ENCODE results near the gene LCE1B. TPM values are rescaled to one million over a fixed set of nuclear protein-coding genes. Genes with fewer than 3 reads are reported as not detected.
A peak's percentile ranks its signal among the peaks of the same experiment; 100 is the strongest.

The LCE1B gene
- total RNA-seq, 1 donor from 2014 or later = not detected

DNA sequence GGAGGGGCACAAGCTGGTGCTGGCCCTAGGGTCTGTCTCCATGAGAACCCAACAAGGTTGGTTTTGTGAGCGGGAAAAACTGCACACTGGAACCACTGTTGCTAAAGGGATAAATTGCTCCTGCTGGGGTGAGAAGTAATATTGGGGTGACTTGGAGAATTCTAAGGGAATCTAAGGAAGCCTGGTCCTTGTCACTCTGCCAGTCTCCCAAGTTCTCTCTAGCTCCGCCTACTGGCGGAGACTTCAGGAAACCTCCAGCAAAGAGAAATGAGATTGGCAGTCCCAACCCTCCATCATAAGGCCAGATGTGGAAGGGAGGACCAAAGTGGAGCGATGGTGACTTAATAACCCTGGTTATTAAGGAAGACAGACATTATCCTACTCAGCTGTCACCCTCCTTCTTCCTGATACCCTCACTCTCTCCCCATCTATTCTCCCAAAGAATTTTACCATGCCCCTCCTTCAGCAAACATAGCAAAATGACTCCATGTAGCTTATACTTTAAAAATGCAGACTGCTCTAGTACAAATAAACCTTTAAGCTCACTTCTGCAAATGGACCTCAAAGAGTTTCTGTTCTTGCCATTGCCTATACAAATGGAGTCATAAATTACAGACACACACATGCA lies 34.1 kb upstream of the LCE1B start:
- H3K4me3 ChIP-seq (ENCODE audit: low read depth, low read length) = no peak overlapping the region
- no peak for DNase-seq (ENCODE audit: low read depth)
- no peaks in the 10 kb centered on the region for H3K36me3 ChIP-seq (ENCODE audit: control insufficient read depth, insufficient read depth, low read length)
- TF ChIP-seq, protein P1, sequence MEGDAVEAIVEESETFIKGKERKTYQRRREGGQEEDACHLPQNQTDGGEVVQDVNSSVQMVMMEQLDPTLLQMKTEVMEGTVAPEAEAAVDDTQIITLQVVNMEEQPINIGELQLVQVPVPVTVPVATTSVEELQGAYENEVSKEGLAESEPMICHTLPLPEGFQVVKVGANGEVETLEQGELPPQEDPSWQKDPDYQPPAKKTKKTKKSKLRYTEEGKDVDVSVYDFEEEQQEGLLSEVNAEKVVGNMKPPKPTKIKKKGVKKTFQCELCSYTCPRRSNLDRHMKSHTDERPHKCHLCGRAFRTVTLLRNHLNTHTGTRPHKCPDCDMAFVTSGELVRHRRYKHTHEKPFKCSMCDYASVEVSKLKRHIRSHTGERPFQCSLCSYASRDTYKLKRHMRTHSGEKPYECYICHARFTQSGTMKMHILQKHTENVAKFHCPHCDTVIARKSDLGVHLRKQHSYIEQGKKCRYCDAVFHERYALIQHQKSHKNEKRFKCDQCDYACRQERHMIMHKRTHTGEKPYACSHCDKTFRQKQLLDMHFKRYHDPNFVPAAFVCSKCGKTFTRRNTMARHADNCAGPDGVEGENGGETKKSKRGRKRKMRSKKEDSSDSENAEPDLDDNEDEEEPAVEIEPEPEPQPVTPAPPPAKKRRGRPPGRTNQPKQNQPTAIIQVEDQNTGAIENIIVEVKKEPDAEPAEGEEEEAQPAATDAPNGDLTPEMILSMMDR (IDR thresholded peaks at IDR 0.05; ENCODE audit: insufficient read depth, low read length, poor library complexity, severe bottlenecking) = peak; percentile 37
- no peaks in the 10 kb centered on the region for H3K27me3 ChIP-seq (ENCODE audit: control insufficient read depth, insufficient read depth, low read length)

DNA sequence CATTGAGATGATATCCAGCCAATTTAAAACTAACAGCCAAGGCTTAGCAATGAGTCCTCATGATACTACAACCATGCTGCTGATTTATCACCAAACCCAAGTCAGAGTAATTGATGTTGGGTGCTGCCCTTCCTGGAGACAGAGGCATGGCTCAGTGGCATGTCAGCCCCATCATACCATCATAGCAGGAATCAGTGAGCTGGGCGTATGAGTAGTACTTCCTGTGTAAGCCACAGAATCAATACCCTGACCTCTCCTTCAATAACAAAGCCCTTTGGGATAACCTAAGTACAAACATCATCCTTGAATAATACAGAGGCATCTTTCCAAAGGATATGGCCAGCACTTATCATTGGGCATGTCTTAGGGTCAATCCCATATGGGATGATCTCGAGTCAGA lies 28.7 kb upstream of the LCE1B start:
- H3K4me3 ChIP-seq (ENCODE audit: low read depth, low read length) = no peak overlapping the region
- DNase-seq (ENCODE audit: low read depth) = no peak
- no peaks in the 10 kb centered on the region for H3K36me3 ChIP-seq (ENCODE audit: control insufficient read depth, insufficient read depth, low read length)
- TF ChIP-seq, protein P1 (IDR thresholded peaks at IDR 0.05; ENCODE audit: insufficient read depth, low read length, poor library complexity, severe bottlenecking) = no peak
- H3K27me3 ChIP-seq (ENCODE audit: control insufficient read depth, insufficient read depth, low read length) = no peaks in the 10 kb centered on the region

DNA sequence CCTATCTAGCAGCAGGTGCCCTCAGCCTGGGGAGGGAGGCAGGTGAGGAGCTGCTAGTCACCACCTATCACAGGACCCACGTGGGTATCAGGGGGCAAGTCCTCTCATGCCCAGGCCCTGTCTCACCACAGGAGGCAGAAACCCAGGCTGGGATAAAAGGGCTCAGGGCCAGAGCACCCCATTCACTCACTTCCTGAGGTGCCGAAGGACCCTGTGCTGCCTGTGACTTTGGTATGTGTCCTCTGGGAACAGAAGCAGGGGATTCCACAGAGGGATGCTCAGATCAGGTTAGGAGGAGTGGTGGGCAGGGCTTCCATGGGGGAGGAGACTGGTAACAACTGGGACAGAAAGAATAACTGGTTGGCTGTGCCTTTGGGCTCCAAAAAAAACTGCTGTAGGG lies 25.7 kb upstream of the LCE1B start, which contains the start of gene LCE1E:
TSS of gene LCE1E (plus strand) at position 181 of the 400 bp plus-strand sequence. CDS start 1,043 bp downstream, outside the sequence.
- no peaks in the 10 kb centered on the region for H3K36me3 ChIP-seq (ENCODE audit: control insufficient read depth, insufficient read depth, low read length)
- no peak for DNase-seq (ENCODE audit: low read depth)
- H3K27me3 ChIP-seq (ENCODE audit: control insufficient read depth, insufficient read depth, low read length) = no peaks in the 10 kb centered on the region
- no peak within 1 kb of the TSS for H3K4me3 ChIP-seq (ENCODE audit: low read depth, low read length)
- TF ChIP-seq, protein P1 (IDR thresholded peaks at IDR 0.05; ENCODE audit: insufficient read depth, low read length, poor library complexity, severe bottlenecking) = no peak

DNA sequence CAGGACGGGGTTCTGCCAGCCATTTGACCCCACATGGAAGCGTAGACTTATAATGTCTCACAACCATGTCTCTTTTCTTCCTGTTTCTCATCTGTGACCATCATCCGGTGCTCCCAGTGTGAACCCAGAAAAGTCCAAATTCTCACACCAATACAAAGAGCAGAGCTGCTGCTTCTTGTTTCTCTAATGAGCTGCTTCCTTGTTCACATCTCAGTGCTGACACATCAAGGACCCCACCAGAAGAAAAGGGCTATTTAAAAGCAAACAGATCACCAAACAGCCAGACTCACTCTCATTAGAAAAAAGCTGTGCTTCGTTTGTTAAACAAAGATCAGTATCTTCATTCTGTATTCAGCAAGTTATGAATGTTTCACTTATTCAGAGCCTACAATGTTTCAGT lies 16.1 kb upstream of the LCE1B start:
- TF ChIP-seq, protein P1 (IDR thresholded peaks at IDR 0.05; ENCODE audit: insufficient read depth, low read length, poor library complexity, severe bottlenecking) = no peak
- Histone ChIP-seq H3K36me3 (ENCODE audit: control insufficient read depth, insufficient read depth, low read length) (no peaks in the 10 kb centered on the region), H3K27me3 (ENCODE audit: control insufficient read depth, insufficient read depth, low read length) (no peaks in the 10 kb centered on the region), H3K4me3 (ENCODE audit: low read depth, low read length) (no peak overlapping the region)
- DNase-seq (ENCODE audit: low read depth) = no peak

DNA sequence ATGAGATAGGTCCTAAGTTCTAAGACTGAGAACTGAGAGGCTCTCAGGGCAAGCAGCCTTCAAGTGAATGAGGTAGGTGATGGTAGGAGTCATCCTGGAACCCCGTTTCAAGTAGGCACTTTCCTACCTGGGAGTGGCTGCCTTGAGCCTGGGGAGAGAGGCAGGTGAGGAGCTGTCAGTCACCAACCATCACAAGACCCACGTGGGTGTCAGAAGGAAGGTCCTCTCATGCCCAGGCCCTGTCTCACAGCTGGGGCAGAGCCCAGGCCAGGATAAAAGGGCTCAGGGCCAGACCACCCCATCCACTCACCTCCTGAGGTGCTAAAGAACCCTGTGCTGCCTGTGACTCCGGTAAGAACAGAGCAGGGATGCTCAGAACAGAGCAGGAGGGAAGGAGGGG lies 15.3 kb upstream of the LCE1B start, which contains the start of gene LCE1D:
TSS of gene LCE1D (plus strand) at position 301 of the 400 bp plus-strand sequence. CDS start 1,074 bp downstream, outside the sequence.
- Histone ChIP-seq H3K27me3 (ENCODE audit: control insufficient read depth, insufficient read depth, low read length) (no peaks in the 10 kb centered on the region), H3K36me3 (ENCODE audit: control insufficient read depth, insufficient read depth, low read length) (no peaks in the 10 kb centered on the region), H3K4me3 (ENCODE audit: low read depth, low read length) (no peak within 1 kb of the TSS)
- TF ChIP-seq, protein P1 (IDR thresholded peaks at IDR 0.05; ENCODE audit: insufficient read depth, low read length, poor library complexity, severe bottlenecking) = no peak
- no peak for DNase-seq (ENCODE audit: low read depth)

DNA sequence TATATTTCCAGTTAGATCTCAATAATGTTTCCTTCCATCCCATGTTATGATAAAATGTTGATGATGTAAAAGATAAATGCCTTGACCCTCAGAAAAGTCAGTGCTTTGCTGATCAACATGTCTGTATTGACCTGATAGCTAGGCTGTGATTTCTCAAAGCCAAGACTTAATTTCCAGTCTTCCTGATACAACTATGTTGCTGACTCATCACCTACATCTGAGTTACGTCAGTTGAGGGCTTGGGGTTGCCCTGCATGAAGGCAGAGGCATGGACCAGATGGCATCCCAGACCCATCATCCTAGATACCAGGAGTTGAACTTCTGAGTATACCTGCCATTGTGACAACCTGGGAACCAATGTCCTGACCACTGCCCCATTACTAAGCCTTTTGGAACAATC lies 10.4 kb upstream of the LCE1B start:
- TF ChIP-seq, protein P1 (IDR thresholded peaks at IDR 0.05; ENCODE audit: insufficient read depth, low read length, poor library complexity, severe bottlenecking) = no peak
- H3K4me3 ChIP-seq (ENCODE audit: low read depth, low read length) = no peak overlapping the region
- no peaks in the 10 kb centered on the region for H3K27me3 ChIP-seq (ENCODE audit: control insufficient read depth, insufficient read depth, low read length)
- no peak for DNase-seq (ENCODE audit: low read depth)
- no peaks in the 10 kb centered on the region for H3K36me3 ChIP-seq (ENCODE audit: control insufficient read depth, insufficient read depth, low read length)

All from kidney epithelial cell (primary cell).